GM12878 (cell line): Measurements from ENCODE around the gene DSTN. TPM values are rescaled to one million over a fixed set of nuclear protein-coding genes. Genes with fewer than 3 reads are reported as not detected.

Experiments used
- ESRRA ChIP-seq: IDR thresholded peaks from 2 replicates; pipeline ENCODE4 v1.6.1; 2012; ENCODE audit warnings: mild to moderate bottlenecking, low read length, improper control_type of control experiment
- NR2C2 ChIP-seq: IDR thresholded peaks from 2 replicates; pipeline ENCODE4 v1.6.1; 2011; ENCODE audit warnings: borderline replicate concordance, low read depth; ENCODE audit not compliant: control insufficient read depth, insufficient read length
- polyA plus RNA-seq, 11 experiments: library from polyadenylated mRNA; depleted of rRNA in 4 of 11; unstranded in 6 of 11; stranded (reverse) in 5 of 11; fragments of >200 nt; fragmentation: Nextera tagmentation in 4 of 11; fragmentation: Illumina TruSeq in 1 of 11; extraction: Ambion mirVana in 4 of 11; extraction: Trizol in 1 of 11; gene quantifications; 1 replicate in 1 of 11; 2 replicates in 10 of 11; pipeline versions ENCODE4 v1.2.1 to v1.2.3, GENCODE V29; 2011 to 2016; ENCODE audit warnings: inconsistent platforms in 2 of 11, missing spikeins in 2 of 11, low read depth in 1 of 11
- total RNA-seq, 4 experiments: library from RNA; depleted of rRNA in 3 of 4; stranded (reverse); fragments of >200 nt in 3 of 4; fragmentation: Illumina TruSeq in 1 of 4; extraction: Trizol in 1 of 4; gene quantifications; 2 replicates each; pipeline versions ENCODE4 v1.2.1 to v1.2.3, GENCODE V29; 2013 to 2021
- TF ChIP-seq, protein P1 (sequence below): fragments of 450-650 bp; formaldehyde crosslinking; IDR thresholded peaks from 2 replicates; pipeline ENCODE4 v1.4.0; 2022; ENCODE audit warnings: mild to moderate bottlenecking, moderate library complexity
- TF ChIP-seq, protein P2 (sequence below): fragments of 450-650 bp; IDR thresholded peaks from 2 replicates; pipeline ENCODE4 v1.6.1; 2017; ENCODE audit warnings: mild to moderate bottlenecking, moderate library complexity
- TF ChIP-seq, protein P3 (sequence below): IDR thresholded peaks from 2 replicates; pipeline ENCODE4 v1.6.1; 2012; ENCODE audit warnings: low read depth, low read length, improper control_type of control experiment

The DSTN gene
- total and polyA plus RNA-seq, 10 of the 15 experiments (the other 5 are each of a cell fraction or from before 2014, with no cell fraction given), result 26.7 to 137 (median 40.8) TPM

DNA sequence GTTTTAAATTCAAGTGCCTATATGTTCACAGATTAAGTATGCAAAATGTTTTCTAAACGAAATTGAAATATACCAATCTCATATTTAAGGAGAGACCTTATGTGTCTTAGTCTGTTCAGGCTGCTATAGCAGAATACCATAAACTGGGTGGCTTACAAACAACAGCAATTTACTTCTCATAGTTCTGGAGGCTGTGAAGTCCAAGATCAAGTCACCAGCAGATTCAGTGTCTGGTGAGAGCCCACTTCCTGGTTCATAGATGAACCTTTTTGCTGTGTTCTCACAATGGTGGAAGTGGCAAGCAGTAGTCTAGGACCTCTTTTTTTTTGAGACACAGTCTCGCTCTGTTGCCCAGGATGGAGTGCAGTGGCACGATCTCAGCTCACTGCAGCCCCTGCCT is 3.5 kb upstream of the DSTN start (continued):
- TF ChIP-seq, protein P1, sequence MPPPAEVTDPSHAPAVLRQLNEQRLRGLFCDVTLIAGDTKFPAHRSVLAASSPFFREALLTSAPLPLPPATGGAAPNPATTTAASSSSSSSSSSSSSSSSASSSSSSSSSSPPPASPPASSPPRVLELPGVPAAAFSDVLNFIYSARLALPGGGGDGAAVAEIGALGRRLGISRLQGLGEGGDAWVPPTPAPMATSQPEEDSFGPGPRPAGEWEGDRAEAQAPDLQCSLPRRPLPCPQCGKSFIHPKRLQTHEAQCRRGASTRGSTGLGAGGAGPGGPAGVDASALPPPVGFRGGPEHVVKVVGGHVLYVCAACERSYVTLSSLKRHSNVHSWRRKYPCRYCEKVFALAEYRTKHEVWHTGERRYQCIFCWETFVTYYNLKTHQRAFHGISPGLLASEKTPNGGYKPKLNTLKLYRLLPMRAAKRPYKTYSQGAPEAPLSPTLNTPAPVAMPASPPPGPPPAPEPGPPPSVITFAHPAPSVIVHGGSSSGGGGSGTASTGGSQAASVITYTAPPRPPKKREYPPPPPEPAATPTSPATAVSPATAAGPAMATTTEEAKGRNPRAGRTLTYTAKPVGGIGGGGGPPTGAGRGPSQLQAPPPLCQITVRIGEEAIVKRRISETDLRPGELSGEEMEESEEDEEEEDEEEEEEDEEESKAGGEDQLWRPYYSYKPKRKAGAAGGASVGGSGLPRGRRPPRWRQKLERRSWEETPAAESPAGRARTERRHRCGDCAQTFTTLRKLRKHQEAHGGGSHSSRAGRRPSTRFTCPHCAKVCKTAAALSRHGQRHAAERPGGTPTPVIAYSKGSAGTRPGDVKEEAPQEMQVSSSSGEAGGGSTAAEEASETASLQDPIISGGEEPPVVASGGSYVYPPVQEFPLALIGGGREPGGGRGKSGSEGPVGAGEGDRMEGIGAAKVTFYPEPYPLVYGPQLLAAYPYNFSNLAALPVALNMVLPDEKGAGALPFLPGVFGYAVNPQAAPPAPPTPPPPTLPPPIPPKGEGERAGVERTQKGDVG (CRISPR knock-in tag), result no peak
- no peak for TF ChIP-seq NR2C2
- TF ChIP-seq, protein P2, sequence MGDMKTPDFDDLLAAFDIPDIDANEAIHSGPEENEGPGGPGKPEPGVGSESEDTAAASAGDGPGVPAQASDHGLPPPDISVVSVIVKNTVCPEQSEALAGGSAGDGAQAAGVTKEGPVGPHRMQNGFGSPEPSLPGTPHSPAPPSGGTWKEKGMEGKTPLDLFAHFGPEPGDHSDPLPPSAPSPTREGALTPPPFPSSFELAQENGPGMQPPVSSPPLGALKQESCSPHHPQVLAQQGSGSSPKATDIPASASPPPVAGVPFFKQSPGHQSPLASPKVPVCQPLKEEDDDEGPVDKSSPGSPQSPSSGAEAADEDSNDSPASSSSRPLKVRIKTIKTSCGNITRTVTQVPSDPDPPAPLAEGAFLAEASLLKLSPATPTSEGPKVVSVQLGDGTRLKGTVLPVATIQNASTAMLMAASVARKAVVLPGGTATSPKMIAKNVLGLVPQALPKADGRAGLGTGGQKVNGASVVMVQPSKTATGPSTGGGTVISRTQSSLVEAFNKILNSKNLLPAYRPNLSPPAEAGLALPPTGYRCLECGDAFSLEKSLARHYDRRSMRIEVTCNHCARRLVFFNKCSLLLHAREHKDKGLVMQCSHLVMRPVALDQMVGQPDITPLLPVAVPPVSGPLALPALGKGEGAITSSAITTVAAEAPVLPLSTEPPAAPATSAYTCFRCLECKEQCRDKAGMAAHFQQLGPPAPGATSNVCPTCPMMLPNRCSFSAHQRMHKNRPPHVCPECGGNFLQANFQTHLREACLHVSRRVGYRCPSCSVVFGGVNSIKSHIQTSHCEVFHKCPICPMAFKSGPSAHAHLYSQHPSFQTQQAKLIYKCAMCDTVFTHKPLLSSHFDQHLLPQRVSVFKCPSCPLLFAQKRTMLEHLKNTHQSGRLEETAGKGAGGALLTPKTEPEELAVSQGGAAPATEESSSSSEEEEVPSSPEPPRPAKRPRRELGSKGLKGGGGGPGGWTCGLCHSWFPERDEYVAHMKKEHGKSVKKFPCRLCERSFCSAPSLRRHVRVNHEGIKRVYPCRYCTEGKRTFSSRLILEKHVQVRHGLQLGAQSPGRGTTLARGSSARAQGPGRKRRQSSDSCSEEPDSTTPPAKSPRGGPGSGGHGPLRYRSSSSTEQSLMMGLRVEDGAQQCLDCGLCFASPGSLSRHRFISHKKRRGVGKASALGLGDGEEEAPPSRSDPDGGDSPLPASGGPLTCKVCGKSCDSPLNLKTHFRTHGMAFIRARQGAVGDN, result no peak
- no peak for TF ChIP-seq ESRRA
- TF ChIP-seq, protein P3, sequence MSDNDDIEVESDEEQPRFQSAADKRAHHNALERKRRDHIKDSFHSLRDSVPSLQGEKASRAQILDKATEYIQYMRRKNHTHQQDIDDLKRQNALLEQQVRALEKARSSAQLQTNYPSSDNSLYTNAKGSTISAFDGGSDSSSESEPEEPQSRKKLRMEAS, result no peak
